ENCODE measurements around the gene GDPD3. TPM values are rescaled to one million over a fixed set of nuclear protein-coding genes. Genes with fewer than 3 reads are reported as not detected.

GDPD3 gene
- total and polyA plus RNA-seq, 2 experiments from 2014 or later: 0.94 to 1.4 TPM

DNA sequence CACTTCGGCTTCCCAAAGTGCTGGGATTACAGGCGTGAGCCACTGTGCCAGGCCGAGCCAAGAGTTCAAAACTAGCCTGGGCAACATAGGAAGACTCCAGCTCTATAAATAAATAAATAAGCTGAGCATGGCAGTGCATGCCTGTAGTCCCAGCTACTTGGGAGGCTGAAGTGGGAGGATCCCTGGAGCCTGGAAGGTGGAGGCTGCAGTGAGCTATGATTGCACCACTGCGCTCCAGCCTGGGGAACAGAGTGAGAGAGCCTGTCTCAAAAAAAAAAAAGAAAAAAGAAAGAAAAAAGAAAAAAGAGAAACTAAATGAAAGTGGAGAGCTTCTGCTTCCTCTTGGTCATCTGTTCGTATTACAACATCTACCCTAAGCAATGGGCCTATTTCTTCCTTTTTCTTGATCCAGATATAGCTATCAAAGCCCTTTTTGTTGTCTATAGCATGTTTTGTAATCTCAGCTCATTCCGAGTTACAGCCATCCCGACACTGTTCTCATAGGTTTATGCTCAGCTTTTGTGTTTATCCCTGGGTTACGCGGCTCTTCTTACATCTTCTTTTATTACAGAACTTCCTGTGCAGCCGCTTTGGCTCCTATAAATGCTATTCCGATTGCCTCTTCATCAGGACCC, 23.8 kb upstream of the GDPD3 start (continued):
- TF ChIP-seq, protein P1, sequence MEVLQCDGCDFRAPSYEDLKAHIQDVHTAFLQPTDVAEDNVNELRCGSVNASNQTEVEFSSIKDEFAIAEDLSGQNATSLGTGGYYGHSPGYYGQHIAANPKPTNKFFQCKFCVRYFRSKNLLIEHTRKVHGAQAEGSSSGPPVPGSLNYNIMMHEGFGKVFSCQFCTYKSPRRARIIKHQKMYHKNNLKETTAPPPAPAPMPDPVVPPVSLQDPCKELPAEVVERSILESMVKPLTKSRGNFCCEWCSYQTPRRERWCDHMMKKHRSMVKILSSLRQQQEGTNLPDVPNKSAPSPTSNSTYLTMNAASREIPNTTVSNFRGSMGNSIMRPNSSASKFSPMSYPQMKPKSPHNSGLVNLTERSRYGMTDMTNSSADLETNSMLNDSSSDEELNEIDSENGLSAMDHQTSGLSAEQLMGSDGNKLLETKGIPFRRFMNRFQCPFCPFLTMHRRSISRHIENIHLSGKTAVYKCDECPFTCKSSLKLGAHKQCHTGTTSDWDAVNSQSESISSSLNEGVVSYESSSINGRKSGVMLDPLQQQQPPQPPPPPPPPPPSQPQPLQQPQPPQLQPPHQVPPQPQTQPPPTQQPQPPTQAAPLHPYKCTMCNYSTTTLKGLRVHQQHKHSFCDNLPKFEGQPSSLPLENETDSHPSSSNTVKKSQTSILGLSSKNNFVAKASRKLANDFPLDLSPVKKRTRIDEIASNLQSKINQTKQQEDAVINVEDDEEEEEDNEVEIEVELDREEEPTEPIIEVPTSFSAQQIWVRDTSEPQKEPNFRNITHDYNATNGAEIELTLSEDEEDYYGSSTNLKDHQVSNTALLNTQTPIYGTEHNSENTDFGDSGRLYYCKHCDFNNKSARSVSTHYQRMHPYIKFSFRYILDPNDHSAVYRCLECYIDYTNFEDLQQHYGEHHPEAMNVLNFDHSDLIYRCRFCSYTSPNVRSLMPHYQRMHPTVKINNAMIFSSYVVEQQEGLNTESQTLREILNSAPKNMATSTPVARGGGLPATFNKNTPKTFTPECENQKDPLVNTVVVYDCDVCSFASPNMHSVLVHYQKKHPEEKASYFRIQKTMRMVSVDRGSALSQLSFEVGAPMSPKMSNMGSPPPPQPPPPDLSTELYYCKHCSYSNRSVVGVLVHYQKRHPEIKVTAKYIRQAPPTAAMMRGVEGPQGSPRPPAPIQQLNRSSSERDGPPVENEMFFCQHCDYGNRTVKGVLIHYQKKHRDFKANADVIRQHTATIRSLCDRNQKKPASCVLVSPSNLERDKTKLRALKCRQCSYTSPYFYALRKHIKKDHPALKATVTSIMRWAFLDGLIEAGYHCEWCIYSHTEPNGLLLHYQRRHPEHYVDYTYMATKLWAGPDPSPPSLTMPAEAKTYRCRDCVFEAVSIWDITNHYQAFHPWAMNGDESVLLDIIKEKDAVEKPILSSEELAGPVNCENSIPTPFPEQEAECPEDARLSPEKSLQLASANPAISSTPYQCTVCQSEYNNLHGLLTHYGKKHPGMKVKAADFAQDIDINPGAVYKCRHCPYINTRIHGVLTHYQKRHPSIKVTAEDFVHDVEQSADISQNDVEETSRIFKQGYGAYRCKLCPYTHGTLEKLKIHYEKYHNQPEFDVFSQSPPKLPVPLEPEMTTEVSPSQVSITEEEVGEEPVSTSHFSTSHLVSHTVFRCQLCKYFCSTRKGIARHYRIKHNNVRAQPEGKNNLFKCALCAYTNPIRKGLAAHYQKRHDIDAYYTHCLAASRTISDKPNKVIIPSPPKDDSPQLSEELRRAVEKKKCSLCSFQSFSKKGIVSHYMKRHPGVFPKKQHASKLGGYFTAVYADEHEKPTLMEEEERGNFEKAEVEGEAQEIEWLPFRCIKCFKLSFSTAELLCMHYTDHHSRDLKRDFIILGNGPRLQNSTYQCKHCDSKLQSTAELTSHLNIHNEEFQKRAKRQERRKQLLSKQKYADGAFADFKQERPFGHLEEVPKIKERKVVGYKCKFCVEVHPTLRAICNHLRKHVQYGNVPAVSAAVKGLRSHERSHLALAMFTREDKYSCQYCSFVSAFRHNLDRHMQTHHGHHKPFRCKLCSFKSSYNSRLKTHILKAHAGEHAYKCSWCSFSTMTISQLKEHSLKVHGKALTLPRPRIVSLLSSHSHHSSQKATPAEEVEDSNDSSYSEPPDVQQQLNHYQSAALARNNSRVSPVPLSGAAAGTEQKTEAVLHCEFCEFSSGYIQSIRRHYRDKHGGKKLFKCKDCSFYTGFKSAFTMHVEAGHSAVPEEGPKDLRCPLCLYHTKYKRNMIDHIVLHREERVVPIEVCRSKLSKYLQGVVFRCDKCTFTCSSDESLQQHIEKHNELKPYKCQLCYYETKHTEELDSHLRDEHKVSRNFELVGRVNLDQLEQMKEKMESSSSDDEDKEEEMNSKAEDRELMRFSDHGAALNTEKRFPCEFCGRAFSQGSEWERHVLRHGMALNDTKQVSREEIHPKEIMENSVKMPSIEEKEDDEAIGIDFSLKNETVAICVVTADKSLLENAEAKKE (CRISPR knock-in tag; IDR thresholded peaks at IDR 0.05): no peak
- TF ChIP-seq CREB1 (CRISPR knock-in tag; IDR thresholded peaks at IDR 0.05; ENCODE audit: low read depth) (no peak), POLR2AphosphoS5 (IDR thresholded peaks at IDR 0.05; ENCODE audit: low read depth) (no peak), NANOG (IDR thresholded peaks at IDR 0.05; ENCODE audit: borderline replicate concordance) (no peak)

DNA sequence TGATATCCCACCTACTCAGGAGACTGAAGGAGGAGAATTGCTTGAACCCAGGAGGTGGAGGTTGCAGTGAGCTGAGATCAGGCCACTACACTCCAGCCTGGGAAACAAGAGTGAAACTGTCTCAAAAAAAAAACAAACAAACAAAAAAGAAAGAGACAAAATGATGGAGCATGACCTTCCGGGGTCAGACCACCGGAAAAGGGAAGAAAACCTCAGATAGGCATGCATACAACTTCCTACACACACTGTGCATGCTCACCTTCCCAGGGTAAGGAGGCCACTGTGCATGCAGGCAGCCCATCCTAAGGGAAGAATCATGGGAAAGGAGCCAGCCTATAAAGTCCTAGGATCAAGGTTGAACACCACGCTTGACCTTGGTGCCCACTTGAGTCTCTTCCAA, 19.3 kb upstream of the GDPD3 start:
- H3K27me3 ChIP-seq (ENCODE audit: insufficient read depth): no peaks in the 10 kb centered on the region
- H3K4me2 ChIP-seq: no peak overlapping the region
- peaks cover 8% of the 10 kb centered on the region for H3K27me3 Mint-ChIP-seq (ENCODE audit: insufficient read depth, low read depth, poor library complexity)
- ATAC-seq: no peak
- no peaks in the 10 kb centered on the region for H3K36me3 Mint-ChIP-seq (ENCODE audit: low read depth)
- H3K9me2 ChIP-seq (ENCODE audit: insufficient read depth): no peaks in the 10 kb centered on the region
- H3K79me2 ChIP-seq (replicated peaks; ENCODE audit: insufficient read depth): no peaks in the 10 kb centered on the region
- no peak for DNase-seq (ENCODE audit: low spot score)
- H3K4me3 Mint-ChIP-seq: no peak overlapping the region
- no peak overlapping the region for H3K27ac Mint-ChIP-seq
- no peaks in the 10 kb centered on the region for H4K20me1 ChIP-seq (replicated peaks; ENCODE audit: insufficient read depth)
- no peak overlapping the region for H3K27ac ChIP-seq (ENCODE audit: low read depth)
- H3K4me3 ChIP-seq: no peak overlapping the region
- H3K36me3 ChIP-seq (ENCODE audit: insufficient read depth): no peaks in the 10 kb centered on the region
- no peaks in the 10 kb centered on the region for H3F3A ChIP-seq (replicated peaks; ENCODE audit: low read depth)
- no peaks in the 10 kb centered on the region for H3K4me1 Mint-ChIP-seq
- H3K4me1 ChIP-seq (ENCODE audit: insufficient read depth): no peaks in the 10 kb centered on the region
- no peaks in the 10 kb centered on the region for H3K9me3 Mint-ChIP-seq
- H2AFZ ChIP-seq: no peak overlapping the region
- TF ChIP-seq JUNB (IDR thresholded peaks at IDR 0.05; ENCODE audit: unreplicated experiment): no peak
- TF ChIP-seq EZH2phosphoT487 (IDR thresholded peaks at IDR 0.05; ENCODE audit: unreplicated experiment): no peak
- TF ChIP-seq, protein P2, sequence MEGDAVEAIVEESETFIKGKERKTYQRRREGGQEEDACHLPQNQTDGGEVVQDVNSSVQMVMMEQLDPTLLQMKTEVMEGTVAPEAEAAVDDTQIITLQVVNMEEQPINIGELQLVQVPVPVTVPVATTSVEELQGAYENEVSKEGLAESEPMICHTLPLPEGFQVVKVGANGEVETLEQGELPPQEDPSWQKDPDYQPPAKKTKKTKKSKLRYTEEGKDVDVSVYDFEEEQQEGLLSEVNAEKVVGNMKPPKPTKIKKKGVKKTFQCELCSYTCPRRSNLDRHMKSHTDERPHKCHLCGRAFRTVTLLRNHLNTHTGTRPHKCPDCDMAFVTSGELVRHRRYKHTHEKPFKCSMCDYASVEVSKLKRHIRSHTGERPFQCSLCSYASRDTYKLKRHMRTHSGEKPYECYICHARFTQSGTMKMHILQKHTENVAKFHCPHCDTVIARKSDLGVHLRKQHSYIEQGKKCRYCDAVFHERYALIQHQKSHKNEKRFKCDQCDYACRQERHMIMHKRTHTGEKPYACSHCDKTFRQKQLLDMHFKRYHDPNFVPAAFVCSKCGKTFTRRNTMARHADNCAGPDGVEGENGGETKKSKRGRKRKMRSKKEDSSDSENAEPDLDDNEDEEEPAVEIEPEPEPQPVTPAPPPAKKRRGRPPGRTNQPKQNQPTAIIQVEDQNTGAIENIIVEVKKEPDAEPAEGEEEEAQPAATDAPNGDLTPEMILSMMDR (conservative IDR thresholded peaks at IDR 0.05; ENCODE audit: low read depth in 2 of 2): no peak
- no peak for TF ChIP-seq CREB1 (CRISPR knock-in tag; IDR thresholded peaks at IDR 0.05; ENCODE audit: low read depth)
- TF ChIP-seq STAT1 (IDR thresholded peaks at IDR 0.05; ENCODE audit: unreplicated experiment): no peak
- TF ChIP-seq POLR2AphosphoS5 (IDR thresholded peaks at IDR 0.05; ENCODE audit: low read depth): no peak
- TF ChIP-seq NANOG (IDR thresholded peaks at IDR 0.05; ENCODE audit: borderline replicate concordance): no peak
- no peak for TF ChIP-seq EZH2 (IDR thresholded peaks at IDR 0.05; ENCODE audit: low read depth, unreplicated experiment)
- no peak for TF ChIP-seq ZNF331 (CRISPR knock-in tag; IDR thresholded peaks at IDR 0.05; ENCODE audit: low read depth)
